Ectodermal cell (in vitro differentiated cells): ENCODE measurements around the gene TRERF1.

Experiments
- H3K27ac ChIP-seq: 2 replicates; pipeline ENCODE4 v1.7.0; 2013; ENCODE audit warnings: mild to moderate bottlenecking, low read depth, low read length; ENCODE audit not compliant: insufficient read depth, poor library complexity, severe bottlenecking
- H3K27me3 ChIP-seq: 2 replicates; pipeline ENCODE4 v1.7.0; 2013; ENCODE audit warnings: mild to moderate bottlenecking, low read length; ENCODE audit not compliant: insufficient read depth, control insufficient read depth, poor library complexity, severe bottlenecking
- H3K36me3 ChIP-seq: one replicate; pipeline ENCODE4 v1.7.0; 2013; ENCODE audit warnings: low read length; ENCODE audit not compliant: control insufficient read depth, insufficient read depth
- H3K4me1 ChIP-seq: one replicate; pipeline ENCODE4 v1.7.0; 2013; ENCODE audit warnings: low read length; ENCODE audit not compliant: control insufficient read depth, insufficient read depth
- H3K4me3 ChIP-seq: 2 replicates; pipeline ENCODE4 v1.7.0; 2013; ENCODE audit warnings: low read depth, low read length, control low read depth; ENCODE audit not compliant: insufficient read depth
- H3K9me3 ChIP-seq: 2 replicates; pipeline ENCODE4 v1.7.0; 2013; ENCODE audit warnings: mild to moderate bottlenecking, low read length, moderate library complexity; ENCODE audit not compliant: control insufficient read depth
- WGBS, 2 experiments: methylation state at CpG; one replicate each; pipeline ENCODE4 v1.1.7; 2013; ENCODE audit warnings: missing lambda C conversion rate in 2 of 2; 5-methylcytosine and 5-hydroxymethylcytosine counted together

The TRERF1 gene

GRCh38 chr6:42184475-42184874 lies 267.3 kb downstream of the TRERF1 start:
- Histone ChIP-seq H3K9me3 (no peaks in the 10 kb centered on the region), H3K4me3 (no peak overlapping the region), H3K36me3 (no peaks in the 10 kb centered on the region), H3K4me1 (peaks cover 8% of the 10 kb centered on the region), H3K27me3 (no peaks in the 10 kb centered on the region), H3K27ac (no peak overlapping the region)
- WGBS, 2 experiments, result 96% methylated on average over 4 of the region's 4 CpGs

DNA sequence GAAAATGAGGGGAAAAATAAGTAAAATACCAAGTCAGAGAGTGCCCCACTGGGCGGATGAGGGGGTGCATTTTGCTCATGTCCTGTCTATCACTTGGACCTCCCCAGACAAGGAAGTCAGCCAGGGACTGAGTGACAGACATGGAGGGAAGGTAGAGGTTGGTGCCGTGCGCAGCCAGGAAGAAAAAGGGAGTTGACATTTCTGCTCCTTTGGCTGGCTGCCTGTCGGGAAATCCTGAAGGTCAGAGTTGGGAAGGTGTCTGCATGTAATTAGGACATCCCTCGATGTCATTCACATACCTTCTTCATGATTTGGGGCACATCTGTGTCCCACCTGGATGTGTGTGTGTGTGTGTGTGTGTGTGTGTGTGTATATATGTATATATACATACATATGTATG lies 269.6 kb downstream of the TRERF1 start:
- no peaks in the 10 kb centered on the region for H3K27me3 ChIP-seq

GRCh38 chr6:42179945-42180313 lies 271.8 kb downstream of the TRERF1 start:
- Histone ChIP-seq H3K4me1 (peaks cover 6% of the 10 kb centered on the region), H3K27me3 (no peaks in the 10 kb centered on the region), H3K27ac (no peak overlapping the region), H3K9me3 (no peaks in the 10 kb centered on the region), H3K4me3 (no peak overlapping the region), H3K36me3 (no peaks in the 10 kb centered on the region)
- 90% methylated on average over 3 of the region's 3 CpGs for WGBS, 2 experiments

More for the DNA sequence above, 269.6 kb downstream of the TRERF1 start:
- H3K27ac ChIP-seq, result no peak overlapping the region
- no peaks in the 10 kb centered on the region for H3K36me3 ChIP-seq
- peaks cover 14% of the 10 kb centered on the region for H3K4me1 ChIP-seq
- H3K4me3 ChIP-seq, result no peak overlapping the region
- no peaks in the 10 kb centered on the region for H3K9me3 ChIP-seq
- 94 to 97% methylated on average over 4 to 5 of the region's 5 CpGs for WGBS, 2 experiments

DNA sequence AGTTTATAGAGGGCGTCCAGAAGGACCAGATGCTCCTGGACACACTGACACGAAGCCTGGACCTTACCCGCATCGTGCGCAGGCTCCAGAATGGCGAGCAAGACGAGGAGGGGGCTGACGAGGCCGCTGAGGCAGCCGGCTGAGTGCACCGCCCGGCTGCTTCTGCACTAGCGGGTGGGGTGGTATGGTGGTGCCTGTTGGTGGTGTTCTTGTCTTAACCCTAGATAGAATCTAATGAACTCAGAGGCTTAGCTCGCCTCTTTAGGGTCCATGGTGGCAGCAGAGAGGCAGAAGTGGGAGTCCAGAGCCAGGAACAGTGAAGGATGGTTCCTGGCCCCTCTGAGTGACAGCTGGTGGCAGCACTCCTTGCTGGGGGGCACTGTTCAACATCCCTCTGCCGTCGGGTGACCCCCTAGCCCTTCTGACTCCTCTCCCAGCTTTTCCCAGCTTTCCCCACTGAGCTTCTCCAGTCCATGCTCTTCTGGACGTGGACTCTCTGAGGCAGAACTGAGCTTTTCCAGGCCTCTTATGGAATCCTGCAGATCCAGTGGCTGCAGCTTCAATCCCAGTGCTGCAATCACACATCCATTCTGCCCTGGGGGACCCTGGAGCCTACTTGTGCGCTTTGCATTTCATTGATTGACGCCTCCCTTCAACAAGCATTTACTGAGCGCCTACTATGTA lies 272.3 kb downstream of the TRERF1 start:
- Histone ChIP-seq H3K9me3 (no peaks in the 10 kb centered on the region), H3K36me3 (no peaks in the 10 kb centered on the region), H3K4me3 (no peak overlapping the region), H3K27ac (no peak overlapping the region), H3K4me1 (peaks cover 6% of the 10 kb centered on the region), H3K27me3 (no peaks in the 10 kb centered on the region)
- 91 to 92% methylated on average over 20 of the region's 20 CpGs for WGBS, 2 experiments

DNA sequence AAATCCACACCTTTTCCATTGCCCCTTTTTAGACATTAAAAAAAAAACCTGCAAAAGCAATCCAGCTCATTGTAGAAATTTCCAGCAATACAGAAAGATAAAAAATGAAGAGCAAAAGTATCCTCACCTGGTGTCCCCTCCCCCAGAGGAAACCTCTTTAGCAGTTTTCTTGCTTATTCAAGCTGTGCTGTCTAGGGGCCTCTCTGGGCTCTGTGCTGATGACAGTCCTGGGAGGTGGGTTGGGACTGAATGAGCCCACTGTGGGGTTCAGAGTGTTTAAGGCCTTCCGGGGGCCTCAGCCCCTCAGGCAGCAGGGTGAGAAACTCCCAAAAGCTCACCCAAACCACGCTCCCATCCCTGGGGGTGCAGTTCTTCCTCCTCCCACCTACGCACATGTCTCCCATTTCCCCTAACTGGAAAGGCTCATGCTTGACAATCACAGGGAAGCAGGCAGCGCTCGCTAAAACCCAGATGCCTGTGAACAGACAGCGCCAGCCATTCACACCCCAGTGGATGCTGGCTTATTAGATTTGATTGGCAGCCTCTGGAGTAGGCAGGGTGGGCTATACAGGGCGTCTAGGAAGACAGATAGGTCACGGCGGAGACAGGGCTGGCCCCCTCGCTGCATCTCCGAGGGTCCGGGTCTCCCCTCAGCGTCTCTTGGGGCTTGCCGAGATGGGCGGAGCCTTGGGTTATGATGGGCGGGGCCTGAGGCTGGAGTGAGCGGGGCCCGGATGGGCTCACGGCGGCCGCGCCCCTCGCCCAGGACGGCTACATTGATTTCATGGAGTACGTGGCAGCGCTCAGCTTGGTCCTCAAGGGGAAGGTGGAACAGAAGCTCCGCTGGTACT lies 274.0 kb downstream of the TRERF1 start:
- Histone ChIP-seq H3K4me1 (peaks cover 6% of the 10 kb centered on the region), H3K36me3 (no peaks in the 10 kb centered on the region), H3K27ac (no peak overlapping the region), H3K27me3 (no peaks in the 10 kb centered on the region), H3K4me3 (peak overlapping the region; percentile 41), H3K9me3 (no peaks in the 10 kb centered on the region)
- 10 to 11% methylated on average over 27 of the region's 27 CpGs for WGBS, 2 experiments

GRCh38 chr6:42176981-42177380 lies 274.7 kb downstream of the TRERF1 start:
- no peaks in the 10 kb centered on the region for H3K27me3 ChIP-seq
- no peaks in the 10 kb centered on the region for H3K36me3 ChIP-seq
- H3K27ac ChIP-seq, result no peak overlapping the region
- no peak overlapping the region for H3K4me3 ChIP-seq
- H3K9me3 ChIP-seq, result no peaks in the 10 kb centered on the region
- H3K4me1 ChIP-seq, result peaks cover 6% of the 10 kb centered on the region

GRCh38 chr6:42175860-42176259 lies 275.9 kb downstream of the TRERF1 start:
- Histone ChIP-seq H3K9me3 (no peaks in the 10 kb centered on the region), H3K4me3 (no peak overlapping the region), H3K4me1 (peaks cover 6% of the 10 kb centered on the region), H3K27ac (no peak overlapping the region), H3K36me3 (no peaks in the 10 kb centered on the region), H3K27me3 (no peaks in the 10 kb centered on the region)
- 77 to 81% methylated on average over 5 of the region's 5 CpGs for WGBS, 2 experiments
